Right lung (tissue), 10 donors: Measurements from ENCODE around the gene SYT6. TPM values are rescaled to one million over a fixed set of nuclear protein-coding genes. Genes with fewer than 3 reads are reported as not detected.

ENCODE experiments used
- DNase-seq, 2 donors: peaks; one replicate each; pipeline ENCODE4 v3.0.0-alpha.2; 2013
- long read RNA-seq, 8 donors: transcript quantifications; one replicate each; lab custom pipeline, GENCODE V29; 2026
- polyA plus RNA-seq, 5 donors: library from polyadenylated mRNA; unstranded; fragments of 120-200 nt; gene quantifications; one replicate each; pipeline versions ENCODE4 v1.2.1 to v1.2.3, GENCODE V29; 2013; ENCODE audit warnings: inconsistent platforms in 1 of 5, low replicate concordance in 1 of 5; ENCODE audit not compliant: insufficient read length in 5 of 5, insufficient read depth in 1 of 5

Gene SYT6
- polyA plus RNA-seq = 10 to 100 TPM in 3 of 5 donors, 1 to 10 TPM in 2; 9.3 to 16.5 (median 12.5) TPM
- long read RNA-seq, donor 1, full-length matches to known transcripts = 1 of 1 reads
- long read RNA-seq, donor 1, partial matches to known transcripts = 0 of 1 reads
- long read RNA-seq, donor 1, other reads (novel, unspliced or antisense) = 0 of 1 reads
- long read RNA-seq, donor 2, full-length matches to known transcripts = 3 of 3 reads
- long read RNA-seq, donor 2, partial matches to known transcripts = 0 of 3 reads
- long read RNA-seq, donor 2, other reads (novel, unspliced or antisense) = 0 of 3 reads
- long read RNA-seq, donor 3 = 0 reads
- long read RNA-seq, donor 4 = 0 reads
- long read RNA-seq, donor 5, full-length matches to known transcripts = 2 of 2 reads
- long read RNA-seq, donor 5, partial matches to known transcripts = 0 of 2 reads
- long read RNA-seq, donor 5, other reads (novel, unspliced or antisense) = 0 of 2 reads
- long read RNA-seq, donor 6, full-length matches to known transcripts = 1 of 1 reads
- long read RNA-seq, donor 6, partial matches to known transcripts = 0 of 1 reads
- long read RNA-seq, donor 6, other reads (novel, unspliced or antisense) = 0 of 1 reads
- long read RNA-seq, donor 7 = 0 reads
- long read RNA-seq, donor 8, full-length matches to known transcripts = 1 of 1 reads
- long read RNA-seq, donor 8, partial matches to known transcripts = 0 of 1 reads
- long read RNA-seq, donor 8, other reads (novel, unspliced or antisense) = 0 of 1 reads

GRCh38 chr1:114153261-114154145 lies at the start of gene SYT6:
Gene SYT6 (minus strand): TSS chr1:114153869. CDS start chr1:114153772, 97 bp downstream.
- DNase-seq = peak; percentile 29 to 47

- DNase-seq = no peak
Observed at GRCh38 chr1:114201486-114201885, 47.8 kb upstream of the SYT6 start.

- no peak for DNase-seq
Observed at GRCh38 chr1:114199017-114199594, 45.4 kb upstream of the SYT6 start.

GRCh38 chr1:114196992-114197907 lies 43.6 kb upstream of the SYT6 start:
- DNase-seq = no peak

GRCh38 chr1:114195819-114196218 lies 42.1 kb upstream of the SYT6 start:
- DNase-seq = no peak

- DNase-seq = no peak
Observed at GRCh38 chr1:114192328-114192727, 38.7 kb upstream of the SYT6 start.

GRCh38 chr1:114189398-114189797 lies 35.7 kb upstream of the SYT6 start:
- DNase-seq = no peak

GRCh38 chr1:114181356-114181755 lies 27.7 kb upstream of the SYT6 start:
- no peak for DNase-seq

GRCh38 chr1:114180742-114181141 lies 27.1 kb upstream of the SYT6 start:
- no peak for DNase-seq

GRCh38 chr1:114178936-114179335 lies 25.3 kb upstream of the SYT6 start:
- DNase-seq = no peak

GRCh38 chr1:114177282-114177681 lies 23.6 kb upstream of the SYT6 start:
- peak; percentile 19 to 23 for DNase-seq

- no peak for DNase-seq
Observed at GRCh38 chr1:114176366-114176765, 22.7 kb upstream of the SYT6 start.

GRCh38 chr1:114173680-114174079 lies 20.0 kb upstream of the SYT6 start:
- no peak for DNase-seq

GRCh38 chr1:114169509-114169908 lies 15.8 kb upstream of the SYT6 start:
- DNase-seq = no peak

GRCh38 chr1:114167226-114167625 lies 13.6 kb upstream of the SYT6 start:
- DNase-seq = no peak

- DNase-seq = no peak
Observed at GRCh38 chr1:114164840-114165543, 11.3 kb upstream of the SYT6 start.

GRCh38 chr1:114159941-114160340 lies 6.3 kb upstream of the SYT6 start:
- peak; percentile 48 to 49 for DNase-seq

- DNase-seq = no peak
Observed at GRCh38 chr1:114157275-114157660, 3.6 kb upstream of the SYT6 start.

GRCh38 chr1:114156538-114157274 lies 3.0 kb upstream of the SYT6 start:
- no peak for DNase-seq
